Activated CD4-positive, alpha-beta T cell treated with anti-CD3 and anti-CD28 coated beads, Interleukin-2, amount 10 ng/mL, durations not matched to agents 7 days and 5 days (primary cell): Measurements from ENCODE around the gene HEPHL1. TPM values are rescaled to one million over a fixed set of nuclear protein-coding genes. Genes with fewer than 3 reads are reported as not detected.

Experiments used
- CTCF ChIA-PET: fragments of 350-600 bp; sonication (Branson Sonifier 250); formaldehyde crosslinking; loops from one replicate; lab custom pipeline; 2021; ENCODE audit warnings: antibody characterized with exemption; lab: Charles Lee
- POLR2A ChIA-PET: fragments of 350-600 bp; sonication (Branson Sonifier 250); formaldehyde crosslinking; loops from one replicate; lab custom pipeline; 2021; ENCODE audit warnings: antibody characterized with exemption; lab: Charles Lee
- DNase-seq: peaks from one replicate; pipeline ENCODE4 v3.0.0-alpha.2; 2020
- H3K27ac Mint-ChIP-seq: one replicate; pipeline ENCODE4 v1.8.0; 2021; ENCODE audit warnings: mild to moderate bottlenecking, moderate library complexity, mixed read lengths
- H3K27me3 Mint-ChIP-seq: one replicate; pipeline ENCODE4 v1.8.0; 2021; ENCODE audit warnings: mixed read lengths
- H3K36me3 Mint-ChIP-seq: one replicate; pipeline ENCODE4 v1.8.0; 2021; ENCODE audit warnings: low read depth, mixed read lengths
- H3K4me1 Mint-ChIP-seq: one replicate; pipeline ENCODE4 v1.8.0; 2021; ENCODE audit warnings: mixed read lengths
- H3K4me3 Mint-ChIP-seq: one replicate; pipeline ENCODE4 v1.8.0; 2021; ENCODE audit warnings: mild to moderate bottlenecking, moderate library complexity, mixed read lengths
- H3K9me3 Mint-ChIP-seq: one replicate; pipeline ENCODE4 v1.8.0; 2021; ENCODE audit warnings: mixed read lengths
- total RNA-seq, 2 experiments: library from RNA; stranded (reverse); gene quantifications; one replicate each; pipeline ENCODE4 v1.2.3, GENCODE V29; 2021

Gene HEPHL1
- total RNA-seq, 2 experiments from 2014 or later, result not detected

DNA sequence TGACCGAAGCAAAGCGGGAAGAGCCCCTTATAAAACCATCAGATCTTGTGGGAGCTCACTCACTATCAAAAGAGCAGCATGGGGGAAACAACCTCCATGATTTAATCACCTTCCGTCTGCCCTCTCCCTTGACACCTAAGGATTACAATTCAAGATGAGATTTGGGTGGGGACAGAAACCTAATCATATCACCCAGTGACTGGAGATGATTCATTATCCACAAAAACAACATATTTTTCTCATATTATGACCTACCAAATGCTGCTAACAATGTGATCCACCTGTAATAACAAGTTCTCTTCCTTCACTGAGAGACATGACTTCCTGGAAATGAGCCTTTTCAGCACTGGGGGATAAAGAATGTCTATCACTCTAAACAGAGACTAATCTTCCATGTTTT lies 23.4 kb upstream of the HEPHL1 start:
- POLR2A ChIA-PET, result no interaction called here

DNA sequence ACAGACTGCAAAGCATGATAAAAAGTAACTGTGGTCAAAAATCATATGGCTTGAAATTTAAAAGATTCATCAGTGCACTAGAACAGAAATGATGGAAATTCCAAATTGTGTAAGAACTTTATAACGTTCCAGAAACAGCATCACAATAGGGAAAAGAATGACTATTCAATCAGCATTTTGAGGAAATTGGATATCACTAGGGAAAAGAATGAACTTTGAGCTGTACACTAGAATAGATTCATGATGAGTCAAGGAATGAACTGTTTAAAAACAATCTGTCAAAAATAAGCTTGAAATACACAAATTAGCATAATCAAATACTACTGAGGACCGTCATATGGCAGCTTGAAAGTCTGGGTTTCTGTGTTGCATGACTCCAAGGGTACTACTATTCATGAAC lies 20.5 kb upstream of the HEPHL1 start:
- POLR2A ChIA-PET, result no interaction called here
- Mint-ChIP-seq H3K9me3 (no peaks in the 10 kb centered on the region), H3K4me1 (no peaks in the 10 kb centered on the region), H3K27ac (no peak overlapping the region), H3K4me3 (no peak overlapping the region), H3K27me3 (no peaks in the 10 kb centered on the region), H3K36me3 (no peaks in the 10 kb centered on the region)
- CTCF ChIA-PET, result interaction anchor here (1.6 kb wide), 1 partner anchor 43 kb away, joined by 3 read pairs; no protein-coding TSS in a partner anchor
- DNase-seq, result no peak

More for the DNA sequence above, 23.4 kb upstream of the HEPHL1 start:
- Mint-ChIP-seq H3K36me3 (no peaks in the 10 kb centered on the region), H3K27me3 (no peaks in the 10 kb centered on the region), H3K27ac (no peak overlapping the region), H3K4me3 (no peak overlapping the region), H3K9me3 (peaks cover 7% of the 10 kb centered on the region), H3K4me1 (no peaks in the 10 kb centered on the region)
- no peak for DNase-seq
- CTCF ChIA-PET, result no interaction called here

DNA sequence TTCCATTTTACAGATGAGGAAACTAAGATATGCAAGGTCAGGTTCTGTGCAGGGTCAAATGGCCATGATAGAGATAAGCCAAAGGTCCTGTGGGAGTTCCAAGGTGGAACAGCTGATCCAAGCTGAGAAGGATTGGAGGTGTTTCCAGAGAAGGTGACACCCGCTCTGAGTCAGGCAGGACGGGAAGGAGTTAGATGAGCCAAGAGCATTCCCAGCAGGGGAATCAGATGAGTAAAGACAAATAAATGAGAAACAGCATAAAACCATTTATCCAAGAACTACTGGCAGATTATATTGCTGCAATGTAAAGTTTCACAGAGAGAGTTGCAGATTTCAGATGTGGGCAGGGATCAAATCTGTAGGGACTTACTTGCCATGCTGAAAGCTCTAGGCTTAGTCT lies 18.9 kb upstream of the HEPHL1 start:
- no peak overlapping the region for H3K27ac Mint-ChIP-seq
- CTCF ChIA-PET, result no interaction called here
- H3K4me3 Mint-ChIP-seq, result no peak overlapping the region
- no peaks in the 10 kb centered on the region for H3K4me1 Mint-ChIP-seq
- no peaks in the 10 kb centered on the region for H3K9me3 Mint-ChIP-seq
- H3K27me3 Mint-ChIP-seq, result no peaks in the 10 kb centered on the region
- H3K36me3 Mint-ChIP-seq, result no peaks in the 10 kb centered on the region
- no peak for DNase-seq
- POLR2A ChIA-PET, result no interaction called here

DNA sequence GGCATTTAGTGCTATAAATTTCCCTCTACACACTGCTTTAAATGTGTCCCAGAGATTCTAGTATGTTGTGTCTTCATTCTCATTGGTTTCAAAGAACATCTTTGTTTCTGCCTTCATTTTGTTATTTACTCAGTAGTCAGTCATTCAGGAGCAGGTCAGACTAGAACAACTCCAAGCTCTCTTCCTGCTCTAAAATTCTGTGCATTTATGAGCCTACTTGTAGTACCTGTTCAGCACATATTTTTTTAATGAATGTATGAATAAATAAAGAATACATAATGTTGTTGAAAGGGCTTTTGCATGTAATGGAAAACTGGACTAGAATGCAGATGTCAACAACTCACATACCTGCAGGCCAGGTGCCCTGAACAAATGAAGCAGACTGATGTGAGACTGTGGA lies 13.7 kb upstream of the HEPHL1 start:
- no peak for DNase-seq
- H3K4me1 Mint-ChIP-seq, result no peaks in the 10 kb centered on the region
- H3K4me3 Mint-ChIP-seq, result no peak overlapping the region
- CTCF ChIA-PET, result no interaction called here
- H3K36me3 Mint-ChIP-seq, result no peaks in the 10 kb centered on the region
- POLR2A ChIA-PET, result no interaction called here
- H3K9me3 Mint-ChIP-seq, result peaks cover 2% of the 10 kb centered on the region
- H3K27ac Mint-ChIP-seq, result no peak overlapping the region
- no peaks in the 10 kb centered on the region for H3K27me3 Mint-ChIP-seq

DNA sequence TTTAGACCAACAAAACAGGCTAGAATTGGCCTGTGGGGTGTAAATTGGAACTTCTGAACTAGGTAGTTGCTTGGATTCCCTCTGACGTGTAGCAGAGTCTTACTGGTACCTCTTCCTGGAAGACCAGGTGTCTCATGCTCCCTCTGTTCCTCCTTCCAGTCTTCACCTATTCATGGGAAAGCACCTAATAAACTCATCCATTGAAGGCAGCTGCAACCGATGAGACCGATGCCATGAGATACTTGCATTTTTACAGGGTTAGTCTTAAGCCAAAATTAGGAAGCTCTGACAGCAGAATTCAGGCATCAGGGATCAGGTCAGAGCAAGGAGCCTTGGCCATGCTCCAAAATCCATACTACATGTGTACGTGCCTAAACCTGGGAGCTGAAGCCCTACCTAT lies 13.2 kb upstream of the HEPHL1 start:
- H3K27me3 Mint-ChIP-seq, result no peaks in the 10 kb centered on the region
- POLR2A ChIA-PET, result no interaction called here

DNA sequence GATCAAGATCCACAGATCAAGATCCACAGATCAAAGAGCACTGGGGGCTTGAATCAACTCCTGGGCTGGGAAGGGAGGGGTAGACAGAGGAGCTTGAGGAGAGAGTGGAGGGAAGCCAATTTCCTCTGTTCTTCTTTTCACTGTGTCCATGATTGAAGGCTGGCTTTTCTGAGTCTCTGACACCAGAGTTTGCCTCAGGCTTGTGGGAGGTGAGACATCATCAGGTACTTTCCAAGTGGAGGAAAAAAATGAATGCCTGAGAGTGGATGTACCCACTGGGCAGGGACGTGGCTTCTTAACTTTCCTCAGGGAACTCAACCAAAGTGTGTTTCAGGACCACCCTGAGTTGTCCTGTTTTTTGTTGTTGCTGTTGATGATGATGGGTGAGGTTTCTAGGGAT lies 11.0 kb upstream of the HEPHL1 start:
- H3K4me3 Mint-ChIP-seq, result no peak overlapping the region

More for the DNA sequence above, 13.2 kb upstream of the HEPHL1 start:
- Mint-ChIP-seq H3K4me1 (no peaks in the 10 kb centered on the region), H3K9me3 (peaks cover 2% of the 10 kb centered on the region), H3K36me3 (no peaks in the 10 kb centered on the region), H3K4me3 (no peak overlapping the region), H3K27ac (no peak overlapping the region)
- CTCF ChIA-PET, result no interaction called here
- DNase-seq, result no peak

DNA sequence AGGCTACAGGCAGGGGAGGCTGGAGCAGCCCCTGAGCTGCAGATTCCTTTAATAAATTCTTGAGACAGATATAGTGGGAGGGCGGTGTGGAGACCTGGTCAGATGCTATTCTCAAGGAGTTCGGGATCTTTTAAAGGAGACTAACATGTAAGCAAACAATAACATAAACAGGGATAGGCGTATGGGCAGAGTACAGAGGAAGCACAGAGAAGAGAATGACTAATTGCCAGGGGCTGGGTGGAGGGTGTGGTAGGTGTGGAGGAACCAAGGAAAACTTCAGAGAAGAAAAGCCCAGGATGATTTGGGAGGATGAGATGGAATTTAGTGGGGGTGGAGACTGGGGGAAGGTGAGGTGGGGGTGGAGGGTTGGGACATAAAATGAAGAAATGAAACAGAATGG lies 9.7 kb upstream of the HEPHL1 start:
- Mint-ChIP-seq H3K27ac (no peak overlapping the region), H3K4me3 (no peak overlapping the region), H3K4me1 (no peaks in the 10 kb centered on the region), H3K9me3 (peaks cover 2% of the 10 kb centered on the region), H3K36me3 (no peaks in the 10 kb centered on the region), H3K27me3 (no peaks in the 10 kb centered on the region)
- CTCF ChIA-PET, result no interaction called here
- no peak for DNase-seq
- POLR2A ChIA-PET, result no interaction called here

More for the DNA sequence above, 11.0 kb upstream of the HEPHL1 start:
- Mint-ChIP-seq H3K27ac (no peak overlapping the region), H3K36me3 (no peaks in the 10 kb centered on the region), H3K27me3 (no peaks in the 10 kb centered on the region), H3K4me1 (no peaks in the 10 kb centered on the region), H3K9me3 (peaks cover 2% of the 10 kb centered on the region)
- ChIA-PET CTCF (no interaction called here), POLR2A (no interaction called here)
- no peak for DNase-seq

DNA sequence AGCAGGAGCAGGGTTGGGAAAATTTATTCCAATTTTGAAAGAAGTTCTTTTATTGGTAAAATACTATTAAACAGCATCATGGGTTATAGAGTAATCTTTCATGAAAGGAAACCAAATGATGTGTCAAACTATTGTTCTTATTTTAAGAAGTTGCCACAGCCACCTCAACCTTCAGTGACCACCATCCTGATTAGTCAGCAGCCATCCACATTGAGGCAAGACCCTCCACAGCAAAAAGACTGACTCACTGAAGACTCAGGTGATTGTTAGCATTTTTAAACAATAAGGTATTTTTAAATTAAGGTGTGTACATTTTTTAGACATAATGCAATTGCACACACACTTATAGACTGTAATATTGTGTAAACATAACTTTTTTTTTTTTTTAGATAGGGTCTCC lies 3.7 kb upstream of the HEPHL1 start:
- no peak for DNase-seq
- Mint-ChIP-seq H3K36me3 (no peaks in the 10 kb centered on the region), H3K27ac (no peak overlapping the region), H3K4me1 (no peaks in the 10 kb centered on the region), H3K9me3 (no peaks in the 10 kb centered on the region), H3K27me3 (no peaks in the 10 kb centered on the region), H3K4me3 (no peak overlapping the region)
- POLR2A ChIA-PET, result no interaction called here
- CTCF ChIA-PET, result no interaction called here

DNA sequence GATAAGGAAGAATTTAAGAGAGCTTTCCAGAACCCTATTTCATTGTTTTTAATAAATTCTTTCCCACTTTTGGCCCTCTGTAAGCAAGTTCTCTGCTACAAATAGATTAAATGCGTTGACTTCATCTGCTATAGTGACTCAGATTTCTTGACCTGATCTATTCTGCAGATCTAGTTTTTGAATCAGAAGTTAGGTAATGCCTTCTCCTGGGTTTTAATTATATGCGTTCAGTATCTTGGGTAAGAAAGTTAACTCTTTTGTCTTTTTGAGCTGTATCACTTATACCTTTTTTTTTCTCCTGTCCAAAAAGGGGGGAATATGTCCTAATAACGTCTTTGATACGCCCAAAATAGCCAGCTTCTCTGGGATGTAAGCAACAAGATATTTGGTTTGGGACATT lies 2.4 kb upstream of the HEPHL1 start:
- Mint-ChIP-seq H3K4me3 (no peak overlapping the region), H3K9me3 (no peaks in the 10 kb centered on the region), H3K4me1 (no peaks in the 10 kb centered on the region), H3K27me3 (no peaks in the 10 kb centered on the region), H3K27ac (no peak overlapping the region), H3K36me3 (no peaks in the 10 kb centered on the region)
- POLR2A ChIA-PET, result no interaction called here
- CTCF ChIA-PET, result no interaction called here
- DNase-seq, result no peak

DNA sequence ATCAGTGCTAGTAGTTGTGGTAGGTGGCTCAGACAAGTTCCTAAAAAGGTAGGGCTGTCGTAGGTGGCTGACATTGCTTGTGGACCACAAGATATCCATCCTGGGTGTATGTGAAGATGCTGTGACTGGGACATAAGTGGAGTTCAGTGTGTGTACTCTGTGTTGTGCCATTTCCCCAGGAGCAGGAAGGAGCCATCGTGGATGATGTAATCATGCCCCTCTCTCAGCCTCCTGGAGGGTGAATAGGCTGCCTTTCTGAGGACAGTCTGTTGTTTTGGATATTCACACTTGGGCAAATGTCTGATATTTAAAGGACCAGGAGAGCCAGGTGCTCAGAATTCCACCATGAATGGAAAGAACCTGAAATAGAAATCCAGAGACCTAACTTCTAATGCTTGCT lies 2.7 kb downstream of the HEPHL1 start:
- no peaks in the 10 kb centered on the region for H3K4me1 Mint-ChIP-seq
- no peak overlapping the region for H3K4me3 Mint-ChIP-seq
- ChIA-PET POLR2A (no interaction called here), CTCF (no interaction called here)
- H3K9me3 Mint-ChIP-seq, result no peaks in the 10 kb centered on the region
- H3K27me3 Mint-ChIP-seq, result no peaks in the 10 kb centered on the region
- no peak overlapping the region for H3K27ac Mint-ChIP-seq
- H3K36me3 Mint-ChIP-seq, result no peaks in the 10 kb centered on the region
- DNase-seq, result no peak

DNA sequence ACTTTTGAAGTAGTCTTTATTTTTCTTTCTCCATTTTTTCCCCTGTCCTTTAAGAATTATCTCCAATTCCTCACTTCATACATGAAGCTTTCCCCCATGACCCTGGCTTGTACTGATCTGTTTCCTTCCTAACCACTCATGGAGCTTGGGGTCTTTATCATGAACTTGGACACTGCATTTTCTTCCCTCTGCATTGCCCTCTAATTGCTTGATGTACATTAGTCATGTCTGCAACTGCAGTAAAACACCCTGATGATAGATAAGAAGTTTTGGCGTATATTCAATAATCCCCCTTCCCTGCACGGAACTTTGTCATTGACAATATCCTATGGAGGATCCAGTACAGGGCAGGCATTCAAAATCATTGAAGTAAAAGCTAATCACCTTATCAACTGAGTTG lies 3.4 kb downstream of the HEPHL1 start:
- DNase-seq, result no peak
- Mint-ChIP-seq H3K9me3 (no peaks in the 10 kb centered on the region), H3K27ac (no peak overlapping the region), H3K4me3 (no peak overlapping the region), H3K36me3 (no peaks in the 10 kb centered on the region), H3K27me3 (no peaks in the 10 kb centered on the region), H3K4me1 (no peaks in the 10 kb centered on the region)
- CTCF ChIA-PET, result no interaction called here
- POLR2A ChIA-PET, result no interaction called here

DNA sequence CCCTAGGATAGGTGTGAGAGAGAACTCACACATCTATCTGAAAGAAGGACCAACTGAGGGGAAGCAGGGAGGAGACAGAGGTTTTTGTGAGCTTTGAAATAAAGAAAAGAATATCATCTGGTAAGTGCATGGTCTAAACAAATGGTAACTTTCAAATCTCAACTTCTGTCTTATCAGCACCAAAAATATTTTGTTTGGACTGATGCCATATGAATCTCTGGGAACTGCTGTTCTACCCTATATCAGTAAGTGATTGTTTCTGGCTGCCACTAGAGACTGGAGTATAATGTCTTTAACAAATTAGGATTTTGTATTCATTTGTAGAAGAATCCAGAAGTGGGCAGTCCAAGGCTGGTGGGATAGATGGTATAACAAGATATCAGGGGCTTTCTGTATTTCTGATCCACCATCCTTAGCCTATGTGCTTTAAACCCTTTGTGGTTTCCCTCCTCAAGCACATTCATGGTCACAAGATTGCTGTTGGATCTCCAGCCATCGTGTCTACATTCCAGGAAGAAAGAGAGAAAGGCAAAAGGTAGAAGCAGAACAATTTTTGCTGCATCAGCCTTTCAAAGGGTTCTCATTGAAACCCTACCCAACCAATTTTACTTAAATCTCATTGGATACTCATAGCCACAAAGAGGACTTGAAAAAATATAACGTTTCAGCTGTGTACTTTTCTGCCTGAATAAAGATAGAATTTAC lies 4.7 kb downstream of the HEPHL1 start:
- POLR2A ChIA-PET, result no interaction called here
- no peak for DNase-seq
- Mint-ChIP-seq H3K27me3 (no peaks in the 10 kb centered on the region), H3K27ac (no peak overlapping the region), H3K4me3 (no peak overlapping the region), H3K36me3 (no peaks in the 10 kb centered on the region), H3K9me3 (no peaks in the 10 kb centered on the region), H3K4me1 (no peaks in the 10 kb centered on the region)
- CTCF ChIA-PET, result no interaction called here

DNA sequence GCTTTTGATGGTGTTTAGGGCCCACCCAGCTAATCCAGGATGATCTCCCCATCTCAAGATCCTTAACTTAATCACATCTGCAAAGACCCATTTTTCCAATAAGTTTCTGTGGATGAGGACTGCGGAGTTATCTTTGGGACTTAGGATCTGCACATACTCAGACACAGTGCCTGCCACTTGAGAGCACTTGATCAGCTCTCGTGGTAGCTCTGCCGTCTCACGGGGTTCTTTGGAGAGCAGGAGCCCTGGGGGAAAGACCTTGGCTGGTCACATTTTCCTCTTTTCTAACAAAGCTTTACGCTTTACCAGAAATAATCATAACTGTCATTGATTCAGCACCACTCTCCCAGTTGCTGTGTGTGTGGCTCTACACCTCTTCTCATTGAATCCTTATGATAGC lies 6.1 kb downstream of the HEPHL1 start:
- H3K27me3 Mint-ChIP-seq, result no peaks in the 10 kb centered on the region
- no peak for DNase-seq
- H3K36me3 Mint-ChIP-seq, result no peaks in the 10 kb centered on the region
- H3K27ac Mint-ChIP-seq, result no peak overlapping the region
- H3K9me3 Mint-ChIP-seq, result no peaks in the 10 kb centered on the region
- CTCF ChIA-PET, result no interaction called here
- no peaks in the 10 kb centered on the region for H3K4me1 Mint-ChIP-seq
- POLR2A ChIA-PET, result no interaction called here
- H3K4me3 Mint-ChIP-seq, result no peak overlapping the region

DNA sequence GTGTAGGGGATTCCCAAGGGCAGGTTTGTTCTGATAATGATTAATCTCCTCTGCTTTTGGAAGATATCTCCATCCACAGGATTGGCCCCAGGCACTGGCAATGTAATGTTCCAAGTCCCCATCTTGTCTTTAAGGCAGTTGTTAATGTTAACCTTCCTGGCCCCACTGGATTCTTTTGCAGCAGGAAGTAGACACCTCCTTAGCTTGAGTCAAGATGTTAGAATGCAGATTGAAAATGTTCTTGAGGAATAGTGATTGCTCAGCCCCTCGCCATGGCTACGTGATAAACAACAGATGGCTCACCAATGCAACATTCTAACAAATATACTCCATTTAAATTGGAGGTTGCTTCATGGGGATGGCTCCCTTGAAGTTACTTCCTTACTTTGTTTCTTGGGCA lies 7.3 kb downstream of the HEPHL1 start:
- Mint-ChIP-seq H3K4me3 (no peak overlapping the region), H3K9me3 (no peaks in the 10 kb centered on the region), H3K27ac (no peak overlapping the region), H3K4me1 (no peaks in the 10 kb centered on the region), H3K27me3 (no peaks in the 10 kb centered on the region), H3K36me3 (no peaks in the 10 kb centered on the region)
- ChIA-PET CTCF (no interaction called here), POLR2A (no interaction called here)
- no peak for DNase-seq
